NT2/D1 (cell line): ENCODE results near the gene CD7.

Experiments
- DNase-seq: peaks from one replicate; pipeline ENCODE4 v3.0.0-alpha.2; 2011; ENCODE audit warnings: low read depth, low spot score
- H3K27me3 ChIP-seq: 2 replicates; pipeline ENCODE4 v1.6.0; 2011; ENCODE audit warnings: mild to moderate bottlenecking; ENCODE audit not compliant: insufficient read length, insufficient read depth
- H3K36me3 ChIP-seq: 2 replicates; pipeline ENCODE4 v1.6.1; 2011; ENCODE audit warnings: mild to moderate bottlenecking, low read length, mixed read lengths; ENCODE audit not compliant: insufficient read depth, insufficient read length
- H3K4me1 ChIP-seq: 2 replicates; pipeline ENCODE4 v1.5.1; 2011; ENCODE audit not compliant: insufficient read depth, insufficient read length
- H3K4me3 ChIP-seq: 2 replicates; pipeline ENCODE4 v1.5.1; 2011; ENCODE audit warnings: low read depth; ENCODE audit not compliant: insufficient read length
- H3K9ac ChIP-seq: 2 replicates; pipeline ENCODE4 v1.6.0; 2011; ENCODE audit warnings: low read depth; ENCODE audit not compliant: insufficient read length
- H3K9me3 ChIP-seq: 2 replicates; pipeline ENCODE4 v1.5.1; 2011; ENCODE audit warnings: mild to moderate bottlenecking, low read length; ENCODE audit not compliant: insufficient read depth
- SUZ12 ChIP-seq: IDR thresholded peaks from 2 replicates; pipeline ENCODE4 v1.6.1; 2011; ENCODE audit not compliant: insufficient read length, insufficient read depth; ENCODE audit errors: extremely low read depth
- YY1 ChIP-seq: IDR thresholded peaks from 2 replicates; pipeline ENCODE4 v1.6.1; 2011; ENCODE audit not compliant: insufficient read length, insufficient read depth
- ZNF274 ChIP-seq: IDR thresholded peaks from 2 replicates; pipeline ENCODE4 v1.6.1; 2011; ENCODE audit warnings: mild to moderate bottlenecking, low read depth, low read length

CD7 gene

DNA sequence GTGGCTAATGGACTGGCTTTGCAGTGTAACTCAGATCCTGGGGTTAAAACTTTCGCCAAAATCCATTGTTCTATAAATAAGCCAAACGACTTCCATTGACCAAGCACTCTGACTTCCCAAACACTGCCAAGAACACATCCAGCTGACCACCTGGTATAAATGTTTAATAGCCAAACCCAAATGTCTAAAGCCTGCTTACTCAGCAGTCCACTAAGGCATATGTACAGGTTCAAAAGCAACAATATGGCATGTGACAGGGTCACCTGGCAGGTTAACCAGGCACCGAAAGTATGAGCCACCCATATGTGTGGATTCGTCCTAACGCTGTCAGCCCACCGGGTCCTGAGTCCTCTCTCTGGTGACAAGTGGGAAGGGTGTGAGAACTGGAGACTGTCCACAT lies 46.0 kb downstream of the CD7 start:
- Histone ChIP-seq H3K36me3 (peaks cover 58% of the 10 kb centered on the region), H3K27me3 (no peaks in the 10 kb centered on the region), H3K4me1 (peaks cover 28% of the 10 kb centered on the region), H3K9ac (peak overlapping the region; percentile 39), H3K9me3 (no peaks in the 10 kb centered on the region), H3K4me3 (no peak overlapping the region)
- TF ChIP-seq YY1: no peak
- TF ChIP-seq ZNF274: no peak
- TF ChIP-seq SUZ12: no peak
- DNase-seq: no peak

DNA sequence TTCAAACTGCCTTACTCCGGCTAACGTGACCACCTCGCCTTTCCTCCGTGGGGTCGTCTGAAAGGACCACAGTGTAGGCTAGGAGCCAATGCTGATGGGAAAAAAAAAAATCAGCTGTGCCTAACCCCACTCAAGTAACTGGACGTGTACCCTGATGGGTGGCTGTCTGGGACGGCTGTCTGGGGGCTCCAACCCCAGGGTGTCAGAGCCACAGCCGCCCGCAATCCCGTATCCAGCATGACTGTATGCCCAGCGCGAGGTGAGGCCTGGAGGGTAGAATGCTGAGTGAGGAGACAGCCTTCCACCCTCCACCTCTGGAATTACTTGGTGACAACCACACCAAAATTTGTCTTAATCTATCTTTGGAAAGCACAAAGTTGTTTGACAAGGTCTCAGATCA lies 46.8 kb downstream of the CD7 start:
- Histone ChIP-seq H3K4me1 (peaks cover 28% of the 10 kb centered on the region), H3K36me3 (peaks cover 66% of the 10 kb centered on the region), H3K9me3 (no peaks in the 10 kb centered on the region), H3K27me3 (no peaks in the 10 kb centered on the region), H3K4me3 (no peak overlapping the region), H3K9ac (no peak overlapping the region)
- TF ChIP-seq SUZ12 (no peak), ZNF274 (no peak), YY1 (no peak)
- DNase-seq: no peak

DNA sequence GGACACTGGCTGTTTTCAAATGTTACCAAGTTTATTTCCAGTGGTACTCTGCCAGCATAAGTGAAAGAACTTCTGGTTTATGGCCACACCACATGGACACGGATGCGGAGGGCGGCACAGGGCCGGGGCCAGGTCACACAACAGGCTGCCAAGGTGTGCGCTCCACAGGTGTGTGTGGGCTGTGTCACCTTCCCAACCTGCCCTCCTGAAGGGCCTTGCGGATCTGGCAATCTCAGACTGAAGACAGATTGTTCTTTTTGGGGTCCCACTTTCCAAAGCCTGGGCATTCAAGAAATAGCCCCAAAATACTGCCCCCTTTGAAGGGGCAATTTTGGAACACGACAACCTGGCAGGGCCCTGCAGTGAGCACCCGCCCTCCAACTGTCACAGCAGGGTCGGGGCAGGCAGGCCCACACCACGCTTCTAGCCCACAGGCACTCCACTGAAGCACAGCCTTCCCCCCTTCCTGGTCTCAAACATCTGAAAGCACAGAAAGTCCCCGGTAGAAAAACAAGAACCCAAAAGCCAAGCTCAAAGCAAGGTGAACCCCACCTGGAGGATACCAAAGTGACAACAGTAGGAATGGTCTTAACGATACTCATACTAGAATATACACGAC lies 47.4 kb downstream of the CD7 start:
- Histone ChIP-seq H3K36me3 (peaks cover 72% of the 10 kb centered on the region), H3K9ac (no peak overlapping the region), H3K9me3 (no peaks in the 10 kb centered on the region), H3K4me1 (peaks cover 28% of the 10 kb centered on the region), H3K4me3 (no peak overlapping the region), H3K27me3 (no peaks in the 10 kb centered on the region)
- TF ChIP-seq ZNF274 (no peak), YY1 (no peak), SUZ12 (no peak)
- no peak for DNase-seq

DNA sequence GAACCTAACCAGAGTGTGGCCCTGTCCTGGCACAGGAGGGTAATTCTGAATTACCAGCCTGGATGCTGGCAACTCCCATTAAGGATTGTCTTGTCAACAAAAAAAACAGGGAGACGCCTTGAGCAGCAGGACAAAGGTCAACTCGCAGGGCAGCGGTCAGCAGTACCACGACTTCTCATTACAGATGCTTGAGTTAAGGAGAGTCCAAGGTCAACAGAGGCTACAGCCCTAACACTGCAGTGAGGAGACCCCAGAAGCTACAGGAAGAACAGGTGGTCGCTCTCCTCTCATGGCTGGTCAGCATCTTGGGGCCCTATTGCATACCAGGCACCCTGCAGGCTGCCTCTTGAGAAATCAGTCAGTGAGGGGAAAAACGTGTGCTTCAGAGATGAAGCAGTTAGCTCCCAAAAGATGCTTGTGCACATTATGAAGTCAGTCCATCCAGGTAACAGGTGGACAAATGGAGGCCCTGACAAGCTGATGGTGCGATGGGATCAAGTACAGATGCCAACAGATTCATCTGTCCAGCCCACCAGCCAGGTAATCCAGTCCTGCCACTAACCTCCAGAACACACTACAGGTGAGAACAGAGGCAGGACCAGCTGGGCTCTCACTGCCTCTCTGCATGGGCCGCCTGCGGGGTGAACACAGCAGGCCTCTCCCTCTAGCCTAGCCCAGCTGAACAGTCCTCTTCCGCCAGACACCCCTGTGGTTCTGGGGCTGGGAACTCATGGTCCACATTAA lies 48.1 kb downstream of the CD7 start:
- no peak for DNase-seq
- Histone ChIP-seq H3K9me3 (no peaks in the 10 kb centered on the region), H3K4me3 (no peak overlapping the region), H3K27me3 (no peaks in the 10 kb centered on the region), H3K9ac (no peak overlapping the region), H3K36me3 (peaks cover 78% of the 10 kb centered on the region), H3K4me1 (peaks cover 28% of the 10 kb centered on the region)
- TF ChIP-seq YY1 (no peak), ZNF274 (no peak), SUZ12 (no peak)

DNA sequence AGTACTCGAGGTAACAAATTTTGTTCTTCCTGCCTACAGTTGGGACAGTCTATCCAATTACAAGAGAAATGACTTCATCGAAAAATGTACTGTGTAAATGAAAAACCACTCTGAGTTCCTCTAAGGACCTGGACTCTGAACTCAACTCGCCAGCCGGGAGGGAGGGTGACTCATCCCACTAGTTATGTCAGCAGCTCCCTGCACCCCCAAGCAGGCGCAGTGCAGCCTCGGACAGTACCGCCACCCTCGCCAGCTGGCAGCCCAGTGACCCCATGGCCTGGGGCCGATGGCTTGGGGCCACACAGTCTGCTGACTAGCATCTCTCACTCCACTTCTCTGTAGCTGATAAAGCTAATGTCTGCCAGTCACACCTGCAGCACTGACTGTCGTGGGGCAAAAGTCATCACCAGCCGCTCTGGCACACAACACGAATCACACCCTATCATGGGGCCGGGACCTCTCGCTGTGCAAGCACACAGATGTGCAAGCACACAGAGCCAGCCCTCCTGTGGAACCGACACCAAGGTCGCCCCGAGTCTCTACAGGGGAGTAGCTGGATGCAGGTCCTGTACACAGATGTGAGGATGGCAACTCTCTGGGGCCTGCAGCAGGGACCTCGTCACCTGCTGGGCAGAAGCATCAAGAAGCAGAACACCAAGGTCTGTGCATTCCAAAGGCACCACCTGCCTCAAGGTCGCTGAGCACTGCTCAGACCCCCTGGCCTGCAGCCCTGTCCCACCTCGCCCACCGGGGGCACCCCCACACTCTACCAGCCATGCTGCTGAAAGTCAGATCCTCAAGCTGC lies 49.6 kb downstream of the CD7 start:
- peaks cover 25% of the 10 kb centered on the region for H3K4me1 ChIP-seq
- no peaks in the 10 kb centered on the region for H3K9me3 ChIP-seq
- no peak overlapping the region for H3K9ac ChIP-seq
- TF ChIP-seq SUZ12 (no peak), YY1 (no peak), ZNF274 (no peak)
- H3K36me3 ChIP-seq: peaks cover 94% of the 10 kb centered on the region
- H3K27me3 ChIP-seq: no peaks in the 10 kb centered on the region
- DNase-seq: no peak
- H3K4me3 ChIP-seq: no peak overlapping the region

DNA sequence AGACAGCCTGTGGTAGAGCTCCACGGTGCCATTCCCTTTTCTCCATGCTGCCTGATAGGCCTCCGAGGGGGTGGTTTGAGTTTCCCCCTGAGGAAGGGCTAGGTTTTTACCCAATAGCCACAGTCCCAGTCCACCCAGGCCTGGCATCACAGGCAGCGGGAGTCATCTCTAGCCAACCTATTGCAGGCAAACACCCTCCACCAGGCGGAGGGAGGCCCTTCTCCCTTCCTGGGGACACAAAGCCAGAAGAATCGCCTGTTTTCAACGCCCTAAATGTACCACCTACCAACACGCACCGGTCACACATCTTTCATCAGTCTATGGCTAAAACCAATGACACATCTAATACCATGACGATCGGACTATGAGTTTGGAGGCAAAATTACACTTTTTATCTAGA lies 51.3 kb downstream of the CD7 start:
- Histone ChIP-seq H3K9ac (no peak overlapping the region), H3K9me3 (no peaks in the 10 kb centered on the region), H3K4me3 (no peak overlapping the region), H3K36me3 (peaks cover 97% of the 10 kb centered on the region), H3K27me3 (no peaks in the 10 kb centered on the region), H3K4me1 (peaks cover 19% of the 10 kb centered on the region)
- no peak for TF ChIP-seq ZNF274
- no peak for DNase-seq
